ENCODE results near the gene SMAGP.

DNA sequence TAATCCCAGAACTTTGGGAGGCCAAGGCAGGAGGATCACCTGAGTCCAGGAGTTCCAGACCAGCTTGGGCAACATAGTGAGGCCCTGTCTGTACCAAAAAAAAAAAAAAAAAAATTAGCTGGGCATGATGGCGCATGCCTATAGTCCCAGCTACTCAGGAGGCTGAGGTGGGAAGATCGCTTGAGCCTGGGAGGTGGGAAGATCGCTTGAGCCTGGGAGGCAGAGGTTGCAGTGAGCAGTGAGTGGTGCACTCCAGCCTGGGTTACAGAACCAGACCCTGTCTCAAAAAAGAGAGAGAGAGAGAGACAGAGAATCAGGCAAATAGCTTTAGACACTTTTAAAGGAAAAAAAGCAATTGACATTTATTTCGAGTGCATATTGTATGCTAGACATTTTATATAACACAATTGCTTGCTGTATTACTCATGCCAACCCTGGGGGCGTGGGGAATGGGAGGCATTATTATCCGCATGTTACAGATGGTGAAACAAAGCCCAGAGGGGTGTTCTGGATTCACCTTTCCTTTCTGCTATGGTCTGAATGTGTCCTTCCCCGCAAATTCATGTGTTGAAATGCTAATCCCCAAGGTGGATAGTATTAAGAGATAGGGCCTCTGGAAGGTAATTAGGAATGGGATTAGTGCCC, 62.1 kb downstream of the SMAGP start:
- TF ChIP-seq, protein P1, sequence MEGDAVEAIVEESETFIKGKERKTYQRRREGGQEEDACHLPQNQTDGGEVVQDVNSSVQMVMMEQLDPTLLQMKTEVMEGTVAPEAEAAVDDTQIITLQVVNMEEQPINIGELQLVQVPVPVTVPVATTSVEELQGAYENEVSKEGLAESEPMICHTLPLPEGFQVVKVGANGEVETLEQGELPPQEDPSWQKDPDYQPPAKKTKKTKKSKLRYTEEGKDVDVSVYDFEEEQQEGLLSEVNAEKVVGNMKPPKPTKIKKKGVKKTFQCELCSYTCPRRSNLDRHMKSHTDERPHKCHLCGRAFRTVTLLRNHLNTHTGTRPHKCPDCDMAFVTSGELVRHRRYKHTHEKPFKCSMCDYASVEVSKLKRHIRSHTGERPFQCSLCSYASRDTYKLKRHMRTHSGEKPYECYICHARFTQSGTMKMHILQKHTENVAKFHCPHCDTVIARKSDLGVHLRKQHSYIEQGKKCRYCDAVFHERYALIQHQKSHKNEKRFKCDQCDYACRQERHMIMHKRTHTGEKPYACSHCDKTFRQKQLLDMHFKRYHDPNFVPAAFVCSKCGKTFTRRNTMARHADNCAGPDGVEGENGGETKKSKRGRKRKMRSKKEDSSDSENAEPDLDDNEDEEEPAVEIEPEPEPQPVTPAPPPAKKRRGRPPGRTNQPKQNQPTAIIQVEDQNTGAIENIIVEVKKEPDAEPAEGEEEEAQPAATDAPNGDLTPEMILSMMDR (IDR thresholded peaks at IDR 0.05 in 8 of 11, conservative IDR thresholded peaks at IDR 0.05 in 3 of 11), result no peak
- TF ChIP-seq POLR2A (IDR thresholded peaks at IDR 0.05) (no peak), POLR2AphosphoS5 (IDR thresholded peaks at IDR 0.05) (no peak)

All from spleen (tissue), 7 donors.